GM19372 (cell line): ENCODE results near the gene SLC9A3.

Experiments used
- ATAC-seq: cut with Tn5 transposase; IDR thresholded peaks from one replicate; pipeline ENCODE4 v1.9.1; 2021; ENCODE audit warnings: mild to moderate bottlenecking, low read depth, moderate library complexity; ENCODE audit not compliant: unreplicated experiment

The SLC9A3 gene

GRCh38 chr5:528629-529511 lies 4.6 kb upstream of the SLC9A3 start:
- ATAC-seq, result no peak

- no peak for ATAC-seq
Observed at GRCh38 chr5:527646-528628, 3.7 kb upstream of the SLC9A3 start.

GRCh38 chr5:526456-527088 lies 2.3 kb upstream of the SLC9A3 start:
- ATAC-seq, result no peak

DNA sequence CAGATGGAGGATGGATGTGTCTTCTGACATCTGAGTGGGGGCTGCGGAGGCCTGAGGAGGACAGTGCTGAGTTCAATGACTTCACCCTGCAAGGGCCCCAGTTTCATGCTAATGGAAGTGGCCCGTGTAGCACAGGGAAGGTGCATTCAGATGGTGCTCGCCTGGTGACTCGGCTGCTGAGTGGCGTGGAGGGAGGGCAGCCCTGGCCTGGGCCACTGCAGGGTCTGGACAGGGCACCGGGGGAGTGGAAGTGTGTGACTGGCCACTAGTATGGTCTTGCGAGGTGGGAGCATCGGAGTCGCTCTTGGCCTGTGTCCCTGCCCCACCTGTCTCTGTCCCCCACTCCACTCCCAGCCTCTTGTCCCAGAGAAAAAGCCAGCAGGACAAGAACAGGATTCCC lies 1.7 kb upstream of the SLC9A3 start:
- ATAC-seq, result no peak

GRCh38 chr5:524973-525761 lies 918 bp upstream of the SLC9A3 start:
- ATAC-seq, result no peak

DNA sequence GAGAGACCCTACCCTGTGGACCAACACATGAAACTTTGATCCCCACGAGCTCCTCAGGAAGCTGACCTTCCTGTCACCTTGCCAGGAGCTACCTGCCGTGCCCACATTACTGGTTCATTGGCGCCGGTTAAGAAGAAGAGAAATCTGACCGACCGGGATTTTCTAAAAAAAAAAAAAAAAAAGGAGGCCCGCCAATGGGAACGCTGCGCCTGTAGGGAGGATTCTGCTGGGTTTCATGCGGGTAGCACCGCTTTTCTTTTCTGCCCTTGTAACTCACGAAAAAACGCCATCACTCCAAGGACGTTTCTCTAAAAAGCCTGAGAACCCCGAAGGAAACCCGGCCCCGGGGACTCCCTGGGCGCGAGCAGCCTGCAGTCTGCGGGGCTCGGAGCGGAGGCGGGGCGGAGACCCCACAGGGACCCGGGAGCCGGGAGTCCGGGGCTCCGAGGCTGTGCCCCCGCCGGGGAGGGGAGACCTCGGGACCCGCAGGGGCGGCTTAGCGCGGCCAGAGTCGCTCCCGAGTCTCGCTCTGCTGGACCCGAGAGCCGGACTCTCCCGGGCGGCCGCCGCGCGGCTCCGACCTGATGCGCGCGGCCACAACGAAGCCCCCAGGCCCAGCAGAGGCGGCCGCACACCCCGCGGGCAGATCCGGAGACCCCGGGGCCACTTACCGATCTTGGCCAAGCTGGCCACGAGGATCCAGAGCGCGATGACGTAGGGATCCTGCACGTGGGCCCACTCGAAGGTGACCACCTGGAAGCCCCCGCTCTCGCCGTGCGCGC lies 617 bp downstream of the SLC9A3 start:
- no peak for ATAC-seq

- ATAC-seq, result no peak
Observed at GRCh38 chr5:522899-523440, 1.3 kb downstream of the SLC9A3 start.

GRCh38 chr5:522116-522515 lies 2.1 kb downstream of the SLC9A3 start:
- no peak for ATAC-seq

DNA sequence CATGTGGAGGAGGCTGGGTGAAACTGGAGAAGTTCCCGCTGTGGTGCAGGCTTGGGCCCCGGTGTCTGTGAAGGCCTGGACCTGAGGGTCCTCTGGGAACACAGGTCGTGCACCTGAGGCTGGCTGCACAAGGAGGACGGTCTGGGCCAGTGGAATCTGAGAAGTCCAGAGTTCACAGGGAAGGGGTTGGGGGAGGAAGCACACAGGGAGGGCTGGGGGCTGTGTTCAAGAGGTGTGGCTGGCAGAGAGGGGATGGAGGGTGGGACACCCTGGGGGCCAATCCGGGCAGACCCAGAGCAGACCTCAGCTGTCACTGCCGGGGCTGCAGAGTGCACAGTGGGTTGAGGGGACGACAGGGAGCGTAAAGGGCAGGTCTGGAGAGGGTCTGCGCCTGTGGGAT lies 2.6 kb downstream of the SLC9A3 start:
- ATAC-seq, result no peak

DNA sequence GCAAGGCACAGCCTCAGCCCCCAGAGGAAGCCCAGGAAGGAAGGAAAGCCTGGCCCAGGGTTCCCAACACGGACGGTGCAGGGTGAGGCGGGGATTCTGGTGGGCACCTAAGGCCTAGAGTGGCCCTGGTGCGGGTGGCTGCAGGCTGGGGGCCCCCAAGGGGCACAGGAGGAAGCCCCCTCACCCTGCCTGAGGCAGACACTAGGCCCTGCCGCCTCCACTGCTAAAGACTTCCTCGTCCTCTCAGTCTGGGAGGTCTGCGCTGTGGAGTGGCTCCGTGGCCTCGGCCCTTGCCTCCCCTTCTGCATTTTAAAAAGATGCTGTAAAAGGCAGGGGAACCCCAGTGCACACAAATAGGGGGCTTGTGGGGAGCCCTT lies 3.4 kb downstream of the SLC9A3 start:
- no peak for ATAC-seq

- no peak for ATAC-seq
Observed at GRCh38 chr5:520196-520849, 3.9 kb downstream of the SLC9A3 start.

GRCh38 chr5:518721-519120 lies 5.5 kb downstream of the SLC9A3 start:
- no peak for ATAC-seq

- no peak for ATAC-seq
Observed at GRCh38 chr5:517535-518100, 6.6 kb downstream of the SLC9A3 start.

DNA sequence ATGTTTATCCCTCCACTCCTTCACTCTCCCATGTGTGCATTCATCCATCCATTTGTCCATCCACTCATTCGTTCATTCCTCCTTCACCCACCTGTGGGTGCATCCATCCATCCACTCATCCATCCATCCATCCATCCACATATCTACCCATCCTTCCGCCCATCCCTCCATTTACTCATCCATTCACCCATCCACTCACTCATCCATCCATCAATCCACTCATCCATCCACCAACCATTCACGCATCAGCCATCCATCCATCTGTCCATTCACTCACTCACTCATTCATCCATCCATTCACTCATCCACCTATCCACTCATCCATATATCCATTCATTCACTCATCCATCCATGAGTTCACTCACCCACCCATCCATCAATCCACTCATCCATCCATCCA lies 7.3 kb downstream of the SLC9A3 start:
- ATAC-seq, result no peak

GRCh38 chr5:516338-516925 lies 7.8 kb downstream of the SLC9A3 start:
- ATAC-seq, result no peak

GRCh38 chr5:515273-515836 lies 8.9 kb downstream of the SLC9A3 start:
- ATAC-seq, result no peak

DNA sequence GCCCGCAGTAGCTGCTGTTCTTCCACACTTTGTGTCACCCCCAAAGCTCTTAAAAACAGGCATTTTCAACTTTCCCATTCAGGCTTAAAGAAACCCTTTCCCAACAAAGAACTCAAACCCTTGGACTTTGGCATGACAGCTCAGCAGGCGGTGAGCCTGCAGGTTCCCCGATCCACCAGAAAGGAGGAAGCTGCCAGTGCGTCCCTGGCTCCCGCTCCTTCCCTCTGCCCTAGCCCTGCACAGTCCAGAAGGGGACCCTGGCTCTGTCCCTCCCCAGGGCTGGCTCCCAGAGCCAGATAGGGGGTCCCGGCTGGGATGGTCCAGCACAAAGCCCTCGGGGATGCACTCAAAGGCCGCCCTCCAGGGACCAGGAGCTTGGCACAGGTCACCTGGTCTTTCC lies 9.6 kb downstream of the SLC9A3 start:
- no peak for ATAC-seq

DNA sequence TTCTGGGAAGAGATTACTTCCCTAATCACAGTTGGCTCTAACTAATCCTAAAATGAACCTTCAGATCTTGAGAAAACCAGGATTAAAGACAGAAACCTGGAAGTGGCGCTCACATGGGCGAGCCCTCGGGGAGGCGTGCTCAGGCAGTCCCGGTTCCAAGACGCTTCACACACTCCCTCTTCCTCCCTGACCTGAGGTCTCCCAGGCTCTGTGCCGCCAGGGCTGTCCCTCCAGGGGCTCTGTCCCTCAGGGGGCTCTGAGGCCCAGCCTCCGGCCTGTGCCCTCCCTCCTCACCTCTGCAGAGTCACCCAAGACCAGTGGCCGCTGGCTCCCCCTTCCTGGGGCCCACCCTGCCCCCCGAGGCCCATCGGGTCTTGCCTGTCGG lies 10.2 kb downstream of the SLC9A3 start:
- ATAC-seq, result no peak
